Measurements from ENCODE around the gene IKZF1.

The IKZF1 gene

DNA sequence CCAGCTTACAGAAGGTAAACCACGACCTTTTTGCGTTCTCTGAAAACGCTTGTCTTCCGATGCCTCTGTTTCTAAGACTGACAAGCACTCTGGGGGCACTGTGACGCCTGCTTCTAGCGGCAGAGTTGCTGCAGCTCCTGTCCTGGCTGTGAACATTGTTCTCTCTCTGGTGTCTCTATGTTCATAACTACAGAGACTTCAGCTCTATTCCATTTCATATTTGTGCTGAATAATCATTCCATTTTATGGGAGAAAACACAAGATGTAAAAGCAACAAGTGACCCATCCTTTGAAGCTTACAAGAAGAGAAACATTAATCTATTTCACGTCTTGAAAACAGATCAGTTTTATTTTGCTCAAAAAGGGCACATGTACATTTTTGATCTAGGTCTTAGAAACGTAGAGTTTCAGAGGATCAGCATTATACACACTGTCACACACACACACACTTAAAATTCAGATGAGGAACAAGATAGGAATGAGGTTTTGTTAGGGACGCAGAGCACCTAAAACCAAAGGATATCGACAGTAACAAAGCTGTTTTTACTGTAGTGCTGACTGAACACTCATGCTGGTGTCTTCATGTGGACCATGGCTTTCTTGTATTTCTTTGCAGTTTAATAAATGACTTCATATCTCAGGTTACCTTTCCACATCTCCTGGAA is 3.0 kb downstream of the IKZF1 start:
- H3K4me1 ChIP-seq (ENCODE audit: insufficient read depth, low read length) = peaks cover 66% of the 10 kb centered on the region
- peak overlapping the region; percentile 92 for H3K27ac ChIP-seq (ENCODE audit: low read length)
- TF ChIP-seq EZH2 (IDR thresholded peaks at IDR 0.05; ENCODE audit: borderline replicate concordance, low read depth, low read length, severe bottlenecking) = no peak
- TF ChIP-seq, protein P1, sequence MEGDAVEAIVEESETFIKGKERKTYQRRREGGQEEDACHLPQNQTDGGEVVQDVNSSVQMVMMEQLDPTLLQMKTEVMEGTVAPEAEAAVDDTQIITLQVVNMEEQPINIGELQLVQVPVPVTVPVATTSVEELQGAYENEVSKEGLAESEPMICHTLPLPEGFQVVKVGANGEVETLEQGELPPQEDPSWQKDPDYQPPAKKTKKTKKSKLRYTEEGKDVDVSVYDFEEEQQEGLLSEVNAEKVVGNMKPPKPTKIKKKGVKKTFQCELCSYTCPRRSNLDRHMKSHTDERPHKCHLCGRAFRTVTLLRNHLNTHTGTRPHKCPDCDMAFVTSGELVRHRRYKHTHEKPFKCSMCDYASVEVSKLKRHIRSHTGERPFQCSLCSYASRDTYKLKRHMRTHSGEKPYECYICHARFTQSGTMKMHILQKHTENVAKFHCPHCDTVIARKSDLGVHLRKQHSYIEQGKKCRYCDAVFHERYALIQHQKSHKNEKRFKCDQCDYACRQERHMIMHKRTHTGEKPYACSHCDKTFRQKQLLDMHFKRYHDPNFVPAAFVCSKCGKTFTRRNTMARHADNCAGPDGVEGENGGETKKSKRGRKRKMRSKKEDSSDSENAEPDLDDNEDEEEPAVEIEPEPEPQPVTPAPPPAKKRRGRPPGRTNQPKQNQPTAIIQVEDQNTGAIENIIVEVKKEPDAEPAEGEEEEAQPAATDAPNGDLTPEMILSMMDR (IDR thresholded peaks at IDR 0.05; ENCODE audit: borderline replicate concordance, extremely low read depth, low read length, poor library complexity, severe bottlenecking) = peak; percentile 62
- peaks cover 85% of the 10 kb centered on the region for H3K79me2 ChIP-seq (ENCODE audit: insufficient read depth, low read length)
- peak overlapping the region; percentile 53 to 60; a peak in 3 of 4 replicates for H3K4me3 ChIP-seq (ENCODE audit: low read depth in 1 of 2, low read length in 2 of 2)
- peaks cover 14% of the 10 kb centered on the region for H3K36me3 ChIP-seq (ENCODE audit: insufficient read depth, low read length)
- ATAC-seq (ENCODE audit: insufficient read depth, low read depth) (peak; percentile 63), DNase-seq (peak; percentile 84)
- H3K27me3 ChIP-seq (ENCODE audit: insufficient read depth, low read length, poor library complexity) = no peaks in the 10 kb centered on the region
- 0 out of 2 replicates have a peak overlapping the region, but pooled peaks have one; percentile 11 for H2AFZ ChIP-seq (ENCODE audit: low read depth, low read length)
- no peaks in the 10 kb centered on the region for H3K9me3 ChIP-seq (ENCODE audit: insufficient read depth, low read length, severe bottlenecking)
- peaks cover 3% of the 10 kb centered on the region; the same call in 1 of the 2 replicates for H4K20me1 ChIP-seq (ENCODE audit: insufficient read depth, low read length)
- H3K9ac ChIP-seq (ENCODE audit: low read depth, low read length) = peak overlapping the region; percentile 64
- peak overlapping the region; percentile 68 for H3K4me2 ChIP-seq (ENCODE audit: insufficient read depth, low read length)

DNA sequence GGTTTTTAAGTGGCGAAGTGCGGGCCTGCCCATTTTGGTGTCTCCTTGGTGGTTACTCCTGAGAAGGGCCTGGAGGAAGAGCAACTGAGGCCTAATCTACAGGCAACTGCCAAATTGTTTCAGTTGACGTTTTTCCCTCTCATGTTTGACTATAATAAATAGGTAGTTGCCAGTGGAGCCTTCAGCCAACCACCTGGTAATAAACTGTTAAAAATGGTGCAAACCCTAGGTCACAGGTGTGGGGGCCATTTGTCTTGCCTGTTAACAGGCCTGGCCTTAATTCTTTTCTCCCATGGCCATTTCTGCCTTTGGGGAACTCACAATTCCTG is 3.7 kb downstream of the IKZF1 start:
- H3K27me3 ChIP-seq (ENCODE audit: insufficient read depth, low read length, poor library complexity) = no peaks in the 10 kb centered on the region
- TF ChIP-seq, protein P1 (IDR thresholded peaks at IDR 0.05; ENCODE audit: borderline replicate concordance, extremely low read depth, low read length, poor library complexity, severe bottlenecking) = no peak
- TF ChIP-seq EZH2 (IDR thresholded peaks at IDR 0.05; ENCODE audit: borderline replicate concordance, low read depth, low read length, severe bottlenecking) = no peak
- peak overlapping the region; percentile 92 for H3K27ac ChIP-seq (ENCODE audit: low read length)
- peaks cover 92% of the 10 kb centered on the region for H3K79me2 ChIP-seq (ENCODE audit: insufficient read depth, low read length)
- H3K4me1 ChIP-seq (ENCODE audit: insufficient read depth, low read length) = peaks cover 69% of the 10 kb centered on the region
- peaks cover 3% of the 10 kb centered on the region; the same call in 1 of the 2 replicates for H4K20me1 ChIP-seq (ENCODE audit: insufficient read depth, low read length)
- peak overlapping the region; percentile 64 for H3K9ac ChIP-seq (ENCODE audit: low read depth, low read length)
- peak overlapping the region in 1 of 2 experiments; percentile 60; a peak in 2 of 4 replicates for H3K4me3 ChIP-seq (ENCODE audit: low read depth in 1 of 2, low read length in 2 of 2)
- H3K36me3 ChIP-seq (ENCODE audit: insufficient read depth, low read length) = peaks cover 16% of the 10 kb centered on the region
- DNase-seq = no peak
- no peak for ATAC-seq (ENCODE audit: insufficient read depth, low read depth)
- no peaks in the 10 kb centered on the region for H3K9me3 ChIP-seq (ENCODE audit: insufficient read depth, low read length, severe bottlenecking)
- no peak overlapping the region for H2AFZ ChIP-seq (ENCODE audit: low read depth, low read length)
- H3K4me2 ChIP-seq (ENCODE audit: insufficient read depth, low read length) = peak overlapping the region; percentile 68

DNA sequence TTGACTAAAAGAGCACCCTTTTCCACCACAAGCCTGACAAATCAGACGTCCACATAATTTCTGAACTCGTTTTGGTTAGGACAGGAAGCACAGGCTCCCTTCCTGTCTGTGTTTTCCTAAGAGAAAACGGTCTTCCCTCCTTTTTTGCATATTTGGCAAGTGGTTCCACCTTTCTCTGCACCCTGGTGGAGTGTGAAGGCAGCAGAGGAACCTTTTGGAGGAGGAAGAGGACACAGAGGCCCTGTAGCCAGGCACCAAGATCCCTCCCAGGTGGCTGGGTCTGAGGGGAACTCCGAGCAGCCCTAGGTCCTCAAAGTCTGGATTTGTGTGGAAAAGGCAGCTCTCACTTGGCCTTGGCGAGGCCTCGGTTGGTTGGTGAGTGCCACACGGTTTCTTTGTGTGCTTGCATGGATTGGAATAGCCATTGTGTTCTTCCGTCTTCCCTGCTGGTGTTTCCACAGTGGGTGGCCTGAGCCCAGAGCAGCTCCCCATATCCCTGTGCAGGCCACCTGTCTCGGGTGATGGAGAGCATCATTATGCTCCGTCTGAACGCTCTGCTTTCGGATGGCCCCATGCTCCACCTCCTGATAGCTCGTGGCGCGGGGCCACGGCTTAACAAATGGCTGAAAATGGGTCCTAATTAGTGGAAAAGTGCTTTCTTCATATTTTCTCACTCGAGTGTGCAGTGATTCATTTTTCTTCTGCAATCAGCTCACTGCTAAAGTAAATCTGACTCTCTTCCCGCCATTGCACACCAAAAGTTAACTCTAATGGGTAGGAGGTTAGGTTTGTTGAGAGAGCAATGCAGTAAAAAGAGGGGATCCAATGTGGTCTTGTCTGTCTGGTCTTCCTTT is 4.2 kb downstream of the IKZF1 start:
- peak overlapping the region; percentile 92 for H3K27ac ChIP-seq (ENCODE audit: low read length)
- TF ChIP-seq, protein P1 (IDR thresholded peaks at IDR 0.05; ENCODE audit: borderline replicate concordance, extremely low read depth, low read length, poor library complexity, severe bottlenecking) = peak; percentile 22
- no peak for TF ChIP-seq EZH2 (IDR thresholded peaks at IDR 0.05; ENCODE audit: borderline replicate concordance, low read depth, low read length, severe bottlenecking)
- DNase-seq (peak; percentile 54), ATAC-seq (ENCODE audit: insufficient read depth, low read depth) (peak; percentile 11; the same call in 2 of the 3 replicates)
- no peak overlapping the region for H2AFZ ChIP-seq (ENCODE audit: low read depth, low read length)
- H3K4me2 ChIP-seq (ENCODE audit: insufficient read depth, low read length) = peak overlapping the region; percentile 68
- peak overlapping the region in 1 of 2 experiments; percentile 60; a peak in 2 of 4 replicates for H3K4me3 ChIP-seq (ENCODE audit: low read depth in 1 of 2, low read length in 2 of 2)
- H3K79me2 ChIP-seq (ENCODE audit: insufficient read depth, low read length) = peaks cover 98% of the 10 kb centered on the region
- H3K9ac ChIP-seq (ENCODE audit: low read depth, low read length) = peak overlapping the region; percentile 64
- H3K27me3 ChIP-seq (ENCODE audit: insufficient read depth, low read length, poor library complexity) = no peaks in the 10 kb centered on the region
- peaks cover 3% of the 10 kb centered on the region; the same call in 1 of the 2 replicates for H4K20me1 ChIP-seq (ENCODE audit: insufficient read depth, low read length)
- peaks cover 21% of the 10 kb centered on the region for H3K36me3 ChIP-seq (ENCODE audit: insufficient read depth, low read length)
- H3K4me1 ChIP-seq (ENCODE audit: insufficient read depth, low read length) = peaks cover 70% of the 10 kb centered on the region
- no peaks in the 10 kb centered on the region for H3K9me3 ChIP-seq (ENCODE audit: insufficient read depth, low read length, severe bottlenecking)

All from DND-41 (cell line).